ENCODE results near the gene KIF20A.

Gene KIF20A

GRCh38 chr5:138157626-138158025 lies 21.3 kb upstream of the KIF20A start:
- H3K27me3 ChIP-seq = no peaks in the 10 kb centered on the region
- TF ChIP-seq Cebpa-rat (IDR thresholded peaks at IDR 0.05) = no peak
- no peak overlapping the region for H3K4me3 ChIP-seq
- H3K36me3 ChIP-seq = peaks cover 72% of the 10 kb centered on the region
- no peak overlapping the region for H3K27ac ChIP-seq
- H4K20me1 ChIP-seq = peaks cover 21% of the 10 kb centered on the region
- H3K4me2 ChIP-seq = no peak overlapping the region
- H3K9me3 ChIP-seq = no peaks in the 10 kb centered on the region
- H3K9ac ChIP-seq = no peak overlapping the region
- H3K4me1 ChIP-seq = no peaks in the 10 kb centered on the region

GRCh38 chr5:138159666-138160065 lies 19.2 kb upstream of the KIF20A start:
- no peak overlapping the region for H3K4me2 ChIP-seq
- no peak for TF ChIP-seq Cebpa-rat (IDR thresholded peaks at IDR 0.05)
- H3K4me3 ChIP-seq = no peak overlapping the region
- H3K36me3 ChIP-seq = peaks cover 92% of the 10 kb centered on the region
- H3K27ac ChIP-seq = no peak overlapping the region
- H3K9ac ChIP-seq = no peak overlapping the region
- H3K9me3 ChIP-seq = no peaks in the 10 kb centered on the region
- peaks cover 29% of the 10 kb centered on the region for H4K20me1 ChIP-seq
- no peaks in the 10 kb centered on the region for H3K27me3 ChIP-seq
- no peaks in the 10 kb centered on the region for H3K4me1 ChIP-seq

GRCh38 chr5:138160706-138161105 lies 18.2 kb upstream of the KIF20A start:
- no peak for TF ChIP-seq Cebpa-rat (IDR thresholded peaks at IDR 0.05)
- H3K4me2 ChIP-seq = no peak overlapping the region
- no peak overlapping the region for H3K4me3 ChIP-seq
- H3K9ac ChIP-seq = no peak overlapping the region
- peaks cover 100% of the 10 kb centered on the region for H3K36me3 ChIP-seq
- H4K20me1 ChIP-seq = peaks cover 34% of the 10 kb centered on the region
- H3K9me3 ChIP-seq = no peaks in the 10 kb centered on the region
- H3K27ac ChIP-seq = no peak overlapping the region
- H3K27me3 ChIP-seq = no peaks in the 10 kb centered on the region
- H3K4me1 ChIP-seq = no peaks in the 10 kb centered on the region

- Histone ChIP-seq H3K27me3 (no peaks in the 10 kb centered on the region), H3K9ac (no peak overlapping the region), H4K20me1 (peaks cover 48% of the 10 kb centered on the region), H3K4me3 (no peak overlapping the region), H3K9me3 (no peaks in the 10 kb centered on the region), H3K4me2 (no peak overlapping the region), H3K4me1 (no peaks in the 10 kb centered on the region), H3K36me3 (peaks cover 100% of the 10 kb centered on the region), H3K27ac (no peak overlapping the region)
- no peak for TF ChIP-seq Cebpa-rat (IDR thresholded peaks at IDR 0.05)
Measured at GRCh38 chr5:138163721-138164120, 15.2 kb upstream of the KIF20A start.

GRCh38 chr5:138169124-138169523 lies 9.8 kb upstream of the KIF20A start:
- Histone ChIP-seq H3K9ac (no peak overlapping the region), H3K4me1 (no peaks in the 10 kb centered on the region), H3K36me3 (peaks cover 100% of the 10 kb centered on the region)

GRCh38 chr5:138170299-138170698 lies 8.6 kb upstream of the KIF20A start:
- no peaks in the 10 kb centered on the region for H3K9me3 ChIP-seq
- H4K20me1 ChIP-seq = 0 out of 2 replicates have a peak, but pooled peaks cover 30% of the 10 kb centered on the region
- H3K9ac ChIP-seq = no peak overlapping the region
- H3K4me1 ChIP-seq = no peaks in the 10 kb centered on the region
- no peak for TF ChIP-seq Cebpa-rat (IDR thresholded peaks at IDR 0.05)
- no peak overlapping the region for H3K4me2 ChIP-seq
- H3K36me3 ChIP-seq = peaks cover 100% of the 10 kb centered on the region
- H3K27me3 ChIP-seq = no peaks in the 10 kb centered on the region; the same call in 1 of the 2 replicates
- no peak overlapping the region for H3K27ac ChIP-seq
- H3K4me3 ChIP-seq = no peak overlapping the region

More at GRCh38 chr5:138169124-138169523, 9.8 kb upstream of the KIF20A start:
- Histone ChIP-seq H3K9me3 (no peaks in the 10 kb centered on the region), H4K20me1 (peaks cover 34% of the 10 kb centered on the region; the same call in 1 of the 2 replicates), H3K27ac (no peak overlapping the region), H3K4me2 (no peak overlapping the region), H3K27me3 (no peaks in the 10 kb centered on the region; the same call in 1 of the 2 replicates), H3K4me3 (no peak overlapping the region)
- no peak for TF ChIP-seq Cebpa-rat (IDR thresholded peaks at IDR 0.05)

- Histone ChIP-seq H3K9ac (peak overlapping the region; percentile 90), H3K36me3 (peaks cover 64% of the 10 kb centered on the region), H3K27ac (peak overlapping the region; percentile 89), H3K9me3 (no peaks in the 10 kb centered on the region), H3K4me1 (peaks cover 32% of the 10 kb centered on the region), H4K20me1 (peaks cover 37% of the 10 kb centered on the region), H3K4me3 (peak overlapping the region; percentile 86), H3K4me2 (peak overlapping the region; percentile 92), H3K27me3 (no peaks in the 10 kb centered on the region)
- TF ChIP-seq Cebpa-rat (IDR thresholded peaks at IDR 0.05) = no peak
Measured at GRCh38 chr5:138177941-138178515, 884 bp upstream of the KIF20A start.

GRCh38 chr5:138179277-138179857 lies 455 bp downstream of the KIF20A start:
- Histone ChIP-seq H4K20me1 (peaks cover 35% of the 10 kb centered on the region), H3K27ac (peak overlapping the region; percentile 89), H3K4me2 (peak overlapping the region; percentile 92), H3K36me3 (peaks cover 64% of the 10 kb centered on the region), H3K9me3 (no peaks in the 10 kb centered on the region), H3K27me3 (no peaks in the 10 kb centered on the region), H3K4me3 (peak overlapping the region; percentile 86), H3K9ac (peak overlapping the region; percentile 90), H3K4me1 (peaks cover 32% of the 10 kb centered on the region)
- no peak for TF ChIP-seq Cebpa-rat (IDR thresholded peaks at IDR 0.05)

- H3K4me3 ChIP-seq = peak overlapping the region; percentile 86
- H3K27me3 ChIP-seq = no peaks in the 10 kb centered on the region
- H3K27ac ChIP-seq = no peak overlapping the region
- H3K36me3 ChIP-seq = peaks cover 64% of the 10 kb centered on the region
- H3K9ac ChIP-seq = peak overlapping the region; percentile 90
- H4K20me1 ChIP-seq = peaks cover 44% of the 10 kb centered on the region
- peaks cover 32% of the 10 kb centered on the region for H3K4me1 ChIP-seq
- H3K4me2 ChIP-seq = peak overlapping the region; percentile 92
- H3K9me3 ChIP-seq = no peaks in the 10 kb centered on the region
- no peak for TF ChIP-seq Cebpa-rat (IDR thresholded peaks at IDR 0.05)
Measured at GRCh38 chr5:138180183-138180782, 1.4 kb downstream of the KIF20A start.

GRCh38 chr5:138180841-138181240 lies 1.9 kb downstream of the KIF20A start:
- Histone ChIP-seq H3K27ac (no peak overlapping the region), H3K9ac (peak overlapping the region; percentile 56), H3K4me3 (no peak overlapping the region), H3K4me2 (peak overlapping the region; percentile 92), H3K9me3 (no peaks in the 10 kb centered on the region), H3K36me3 (peaks cover 64% of the 10 kb centered on the region), H3K4me1 (peaks cover 32% of the 10 kb centered on the region), H4K20me1 (peaks cover 50% of the 10 kb centered on the region), H3K27me3 (no peaks in the 10 kb centered on the region)
- no peak for TF ChIP-seq Cebpa-rat (IDR thresholded peaks at IDR 0.05)

Data from BLaER1 (cell line).